ENCODE results near the gene MPPED1. TPM values are rescaled to one million over a fixed set of nuclear protein-coding genes. Genes with fewer than 3 reads are reported as not detected.

The MPPED1 gene
- total and polyA plus RNA-seq, 12 donors: 0.01 TPM; not detected in 11

GRCh38 chr22:43415681-43416080, 3.9 kb downstream of the MPPED1 start:
- no peak for DNase-seq
- no peak for ATAC-seq
- no peak overlapping the region for H3K4me3 ChIP-seq
- no peak overlapping the region for H3K27ac ChIP-seq
- WGBS, 2 donors: 66 to 77% methylated on average over 7 of the region's 7 CpGs
- intact Hi-C loops (cut with DNase I): no loop called here
- H3K36me3 ChIP-seq: no peaks in the 10 kb centered on the region
- H3K9me3 ChIP-seq: no peaks in the 10 kb centered on the region
- no peaks in the 10 kb centered on the region for H3K4me1 ChIP-seq
- TF ChIP-seq CTCF (IDR thresholded peaks at IDR 0.05): no peak
- peaks cover 3 to 87% (median 75%) of the 10 kb centered on the region in 7 donors for H3K27me3 ChIP-seq

GRCh38 chr22:43417555-43417954, 5.7 kb downstream of the MPPED1 start:
- no peak overlapping the region for H3K4me3 ChIP-seq
- intact Hi-C loops (cut with DNase I): no loop called here
- peaks cover 0 to 93% (median 83%) of the 10 kb centered on the region in 7 donors for H3K27me3 ChIP-seq
- no peak for ATAC-seq
- H3K36me3 ChIP-seq: no peaks in the 10 kb centered on the region
- no peak for DNase-seq
- no peak for TF ChIP-seq CTCF (IDR thresholded peaks at IDR 0.05)
- no peaks in the 10 kb centered on the region for H3K4me1 ChIP-seq
- H3K27ac ChIP-seq: no peak overlapping the region
- no peaks in the 10 kb centered on the region for H3K9me3 ChIP-seq
- 80 to 83% methylated on average over 11 of the region's 11 CpGs for WGBS, 2 donors

GRCh38 chr22:43418079-43418825, 6.4 kb downstream of the MPPED1 start:
- no peaks in the 10 kb centered on the region for H3K4me1 ChIP-seq
- H3K27ac ChIP-seq: no peak overlapping the region
- peaks cover 0 to 92% (median 83%) of the 10 kb centered on the region in 7 donors for H3K27me3 ChIP-seq
- no peak for ATAC-seq
- no peaks in the 10 kb centered on the region for H3K9me3 ChIP-seq
- no peak for DNase-seq
- no peaks in the 10 kb centered on the region for H3K36me3 ChIP-seq
- no peak overlapping the region for H3K4me3 ChIP-seq
- intact Hi-C loops (cut with DNase I): no loop called here
- WGBS, 2 donors: 77 to 79% methylated on average over 15 of the region's 15 CpGs
- TF ChIP-seq CTCF (IDR thresholded peaks at IDR 0.05): no peak

GRCh38 chr22:43419371-43420080, 7.7 kb downstream of the MPPED1 start:
- ATAC-seq: peak in 1 of 8 donors; percentile 57
- peaks cover 0 to 91% (median 70%) of the 10 kb centered on the region in 7 donors for H3K27me3 ChIP-seq
- H3K9me3 ChIP-seq: no peaks in the 10 kb centered on the region
- H3K4me1 ChIP-seq: no peaks in the 10 kb centered on the region
- H3K27ac ChIP-seq: no peak overlapping the region
- 77 to 78% methylated on average over 13 of the region's 13 CpGs for WGBS, 2 donors
- no peaks in the 10 kb centered on the region for H3K36me3 ChIP-seq
- no peak for TF ChIP-seq CTCF (IDR thresholded peaks at IDR 0.05)
- intact Hi-C loops (cut with DNase I): no loop called here
- DNase-seq: no peak
- H3K4me3 ChIP-seq: no peak overlapping the region

Data from heart right ventricle (tissue), 16 donors.